HG03521 (cell line): ENCODE results near the gene KLHDC1.
"Not testable (repeated sequence)": the region's sequence is repeated elsewhere in the genome, so short reads cannot be mapped to it uniquely, and the experiment has no call there.

Source experiments
- ATAC-seq: cut with Tn5 transposase; IDR thresholded peaks from one replicate; pipeline ENCODE4 v1.9.1; 2021; ENCODE audit warnings: mild to moderate bottlenecking, moderate library complexity; ENCODE audit not compliant: unreplicated experiment

Gene KLHDC1

DNA sequence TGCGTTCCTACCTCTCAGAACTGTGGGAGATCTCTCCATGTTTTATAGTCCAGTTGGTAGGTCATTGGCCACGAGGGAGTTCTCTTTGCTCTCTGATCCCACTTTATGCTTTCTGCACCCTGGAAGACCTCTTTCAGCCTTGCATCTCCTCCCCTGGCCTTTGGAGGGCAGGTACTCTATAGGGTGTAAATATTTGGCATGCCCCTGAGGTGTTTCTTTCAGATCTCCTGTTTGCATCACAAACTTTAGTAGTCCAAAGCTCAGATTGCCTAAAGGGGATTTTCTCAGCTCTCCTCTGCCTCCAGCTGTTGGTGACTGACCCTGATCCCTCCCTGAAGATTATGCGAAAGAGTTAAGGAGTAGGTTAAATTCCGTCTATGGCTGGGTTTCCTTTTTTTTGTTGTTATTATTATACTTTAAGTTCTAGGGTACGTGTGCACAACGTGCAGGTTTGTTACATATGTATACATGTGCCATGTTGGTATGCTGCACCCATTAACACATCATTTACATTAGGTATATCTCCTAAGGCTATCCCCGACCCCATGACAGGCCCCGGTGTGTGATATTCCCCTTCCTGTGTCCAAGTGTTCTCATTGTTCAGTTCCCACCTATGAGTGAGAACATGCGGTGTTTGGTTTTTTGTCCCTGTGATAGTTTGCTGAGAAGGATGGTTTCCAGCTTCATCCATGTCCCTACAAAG lies 29.0 kb downstream of the KLHDC1 start:
- ATAC-seq = not testable (repeated sequence)

GRCh38 chr14:49727171-49727570 lies 34.3 kb downstream of the KLHDC1 start:
- ATAC-seq = no peak

DNA sequence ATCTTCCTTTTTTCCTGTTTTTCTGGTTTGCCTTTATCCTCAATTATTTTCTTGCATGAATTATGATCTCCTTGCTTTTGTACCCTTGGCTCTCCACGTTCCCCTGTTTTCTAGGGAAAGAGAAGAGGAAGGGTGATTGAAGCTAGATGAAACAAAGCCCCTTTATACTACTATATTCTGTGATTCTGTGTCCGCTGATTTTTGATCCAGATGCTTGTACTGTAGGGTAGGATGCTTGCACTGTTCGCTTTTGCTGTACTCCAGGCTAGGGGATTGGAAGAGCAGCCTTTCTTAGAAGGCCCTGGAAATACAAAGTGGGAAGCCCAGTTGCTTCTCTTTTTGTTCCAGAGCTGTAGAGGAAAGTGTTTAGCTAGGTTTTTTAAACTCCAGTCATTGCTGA lies 40.0 kb downstream of the KLHDC1 start:
- ATAC-seq = no peak

DNA sequence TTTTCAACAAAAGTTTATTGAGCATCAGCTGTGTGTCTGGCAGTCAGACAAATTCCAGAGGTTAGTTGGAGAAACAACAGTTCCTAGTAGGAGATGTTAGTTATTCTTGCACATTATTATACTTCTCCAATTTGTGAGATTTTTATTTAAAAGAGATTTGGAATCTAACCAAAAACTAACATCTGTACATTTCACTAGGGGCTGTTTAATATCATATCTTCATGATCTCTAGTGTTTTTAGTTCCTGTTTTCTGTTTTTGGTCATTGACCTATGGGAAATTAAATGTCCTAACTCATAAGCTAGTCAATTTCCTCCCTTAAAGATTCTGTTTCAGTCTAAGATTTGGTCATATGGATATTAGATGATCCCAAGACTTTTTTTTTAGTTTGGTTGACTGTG lies 40.9 kb downstream of the KLHDC1 start:
- ATAC-seq = no peak

DNA sequence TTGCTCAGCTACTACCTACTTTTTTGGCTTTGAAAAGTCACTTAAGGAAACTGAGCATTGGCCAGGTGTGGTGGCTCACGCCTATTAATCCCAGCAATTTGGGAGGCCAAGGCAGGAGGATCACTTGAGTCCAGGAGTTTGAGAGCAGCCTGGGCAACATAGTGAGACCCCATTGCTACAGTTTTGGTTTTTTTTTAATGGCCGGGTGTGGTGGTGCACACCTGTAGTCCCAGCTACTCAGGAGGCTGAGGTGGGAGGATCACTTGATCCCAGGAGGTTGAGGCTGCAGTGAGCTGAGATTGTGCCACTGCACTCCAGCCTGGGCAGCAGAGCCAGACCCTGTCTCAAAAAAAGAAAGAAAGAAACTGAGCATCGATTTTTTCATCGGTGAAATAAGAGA lies 42.7 kb downstream of the KLHDC1 start:
- ATAC-seq = not testable (repeated sequence)

DNA sequence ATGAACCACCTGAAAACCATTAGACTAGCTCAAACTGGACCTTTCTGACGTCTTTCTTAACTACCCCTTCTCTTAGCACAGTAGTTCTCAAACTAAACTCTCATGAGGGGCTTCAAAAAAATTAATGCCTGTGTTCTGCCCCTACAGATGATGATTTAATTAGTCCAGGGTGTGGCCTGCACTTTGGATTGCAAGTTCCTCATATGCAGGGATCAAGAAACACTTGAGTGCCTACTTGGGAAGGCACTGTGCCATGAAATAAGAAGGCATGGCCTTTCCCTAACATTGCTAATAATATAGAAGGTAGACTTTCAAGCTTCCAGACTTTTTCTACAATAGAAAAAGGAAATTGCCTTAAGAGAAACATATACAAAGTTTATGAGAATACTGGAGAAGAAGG lies 52.3 kb downstream of the KLHDC1 start:
- no peak for ATAC-seq

GRCh38 chr14:49746476-49746875 lies 53.6 kb downstream of the KLHDC1 start:
- ATAC-seq = not testable (repeated sequence)

DNA sequence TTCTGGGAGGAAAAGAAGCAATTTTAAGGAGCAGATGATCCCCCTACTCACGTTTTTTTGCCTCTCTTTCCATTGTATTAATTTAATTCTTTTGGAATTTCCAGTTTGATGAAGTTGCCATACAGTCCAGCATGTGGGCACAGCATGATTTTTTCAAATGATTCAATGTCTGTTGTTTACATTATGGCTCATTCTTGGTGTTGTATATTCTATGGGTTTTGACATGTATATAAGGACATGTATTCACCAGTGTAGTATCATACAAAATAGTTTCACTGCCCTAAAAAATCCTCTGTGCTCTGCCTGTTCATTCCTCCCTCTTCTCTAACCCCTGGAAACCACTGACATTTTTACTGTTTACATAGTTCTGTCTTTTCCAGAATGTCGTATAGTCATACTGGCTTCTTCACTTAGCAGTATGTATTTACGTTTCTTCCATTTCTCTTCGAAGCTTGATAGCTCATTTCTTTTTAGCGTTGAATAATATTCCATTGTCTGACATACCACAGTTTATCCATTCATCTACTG lies 61.7 kb downstream of the KLHDC1 start:
- no peak for ATAC-seq

GRCh38 chr14:49755378-49755777 lies 62.5 kb downstream of the KLHDC1 start:
- ATAC-seq = no peak

DNA sequence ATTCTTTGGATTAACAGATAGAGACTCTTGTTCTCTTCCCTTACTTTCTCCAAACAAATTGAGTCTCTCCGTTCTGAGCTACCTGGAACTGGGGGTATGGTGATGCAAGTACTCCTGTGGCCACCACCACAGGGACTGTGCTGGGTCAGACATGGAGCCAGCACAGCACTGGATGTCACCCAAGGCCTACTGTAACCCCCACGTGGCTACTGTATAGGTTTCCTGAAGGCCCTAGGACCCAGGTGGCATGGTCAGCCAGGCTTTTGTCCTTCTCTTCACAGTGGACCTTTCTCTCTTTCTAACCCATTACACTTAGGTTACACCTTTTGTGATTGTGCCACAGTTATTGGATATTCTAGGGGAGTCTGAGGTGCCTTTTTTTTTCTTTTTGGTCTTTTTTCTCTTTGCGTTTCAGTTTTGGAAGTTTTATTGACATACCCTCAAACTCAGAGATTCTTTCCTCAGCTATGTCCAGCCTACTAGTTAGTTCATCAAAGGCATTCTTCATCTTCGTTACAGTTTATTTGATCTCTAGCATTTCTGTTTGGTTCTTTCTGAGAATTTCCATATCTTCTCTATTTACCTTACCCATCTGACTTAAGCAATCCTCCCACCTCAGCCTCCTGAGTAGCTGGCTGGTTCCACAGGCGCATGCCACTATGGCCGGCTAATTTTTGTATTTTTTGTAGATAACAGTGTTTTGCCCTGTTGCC lies 69.1 kb downstream of the KLHDC1 start:
- no peak for ATAC-seq

DNA sequence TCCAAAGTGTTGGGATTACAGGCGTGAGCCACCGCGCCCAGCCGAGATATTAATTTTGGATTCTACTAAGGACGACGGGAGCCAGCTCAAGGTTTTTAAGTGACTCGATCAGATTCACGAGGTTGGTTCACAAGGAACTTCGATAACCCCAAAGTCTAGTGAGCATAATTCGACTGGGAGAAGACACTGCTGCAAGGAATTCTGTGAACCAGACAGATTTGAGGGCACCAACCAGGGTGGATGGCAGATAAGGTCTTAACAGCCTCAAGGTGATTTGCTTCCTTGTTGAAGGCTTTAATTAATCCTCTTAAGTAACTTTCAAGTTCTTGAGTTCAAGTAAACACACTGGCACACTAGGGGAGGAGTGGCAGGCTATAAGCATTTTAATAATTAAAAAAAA lies 73.9 kb downstream of the KLHDC1 start:
- ATAC-seq = no peak

DNA sequence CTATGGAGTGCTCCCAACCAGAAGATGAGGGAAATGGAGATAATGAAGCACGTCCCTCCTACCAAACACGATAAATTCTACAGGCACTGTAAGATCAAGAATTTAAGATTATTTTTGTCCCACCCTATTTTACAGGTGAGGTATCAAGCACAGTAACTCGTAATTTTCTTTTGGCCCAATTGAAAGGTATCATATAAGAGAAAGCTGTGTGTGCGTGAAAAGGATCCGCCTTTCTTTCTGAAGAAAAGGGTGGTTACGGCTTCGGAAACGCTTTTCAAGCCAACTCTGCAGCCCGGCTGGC lies 74.3 kb downstream of the KLHDC1 start:
- no peak for ATAC-seq

DNA sequence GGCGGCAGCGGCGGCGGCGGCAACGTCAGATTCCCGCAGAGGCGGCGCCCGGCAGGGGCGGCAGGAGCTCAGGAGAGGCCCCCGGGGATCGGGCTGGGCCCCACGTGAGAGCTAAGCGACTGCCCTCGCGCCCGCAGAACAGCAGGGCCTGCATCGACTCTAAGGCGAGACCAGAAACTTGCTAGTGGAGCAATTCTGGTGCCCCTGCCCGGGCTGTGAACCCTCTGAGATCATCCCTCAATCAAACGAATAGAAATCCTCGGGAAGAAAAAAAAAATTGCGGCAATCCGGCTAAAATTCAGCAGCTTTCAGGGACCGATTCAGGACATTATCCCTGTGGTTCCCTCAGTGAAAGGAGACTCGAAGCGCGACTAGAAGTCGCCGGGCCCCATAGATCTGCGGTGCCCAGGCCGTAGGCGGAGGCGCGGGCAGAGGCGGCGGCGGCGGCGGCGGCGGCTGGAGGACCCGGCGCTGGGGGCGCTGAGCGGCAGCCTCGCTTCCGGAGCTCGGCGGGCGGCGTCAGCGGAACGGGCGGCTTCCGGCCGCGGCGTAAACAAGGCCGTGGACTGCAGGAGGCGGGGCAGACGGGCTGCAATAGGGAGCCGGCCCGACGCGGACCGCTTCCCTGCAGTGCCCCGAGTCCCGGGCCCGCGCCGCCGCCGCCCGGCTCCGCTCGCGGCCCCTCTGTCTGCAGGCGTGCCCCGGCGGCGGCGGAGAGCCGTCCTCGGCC lies 74.8 kb downstream of the KLHDC1 start, which contains the start of gene KLHDC2:
Gene KLHDC2 (plus strand): TSS at position 583 of the 730 bp plus-strand sequence. CDS start 316 bp downstream, outside the sequence.
- peak; percentile 92 for ATAC-seq

DNA sequence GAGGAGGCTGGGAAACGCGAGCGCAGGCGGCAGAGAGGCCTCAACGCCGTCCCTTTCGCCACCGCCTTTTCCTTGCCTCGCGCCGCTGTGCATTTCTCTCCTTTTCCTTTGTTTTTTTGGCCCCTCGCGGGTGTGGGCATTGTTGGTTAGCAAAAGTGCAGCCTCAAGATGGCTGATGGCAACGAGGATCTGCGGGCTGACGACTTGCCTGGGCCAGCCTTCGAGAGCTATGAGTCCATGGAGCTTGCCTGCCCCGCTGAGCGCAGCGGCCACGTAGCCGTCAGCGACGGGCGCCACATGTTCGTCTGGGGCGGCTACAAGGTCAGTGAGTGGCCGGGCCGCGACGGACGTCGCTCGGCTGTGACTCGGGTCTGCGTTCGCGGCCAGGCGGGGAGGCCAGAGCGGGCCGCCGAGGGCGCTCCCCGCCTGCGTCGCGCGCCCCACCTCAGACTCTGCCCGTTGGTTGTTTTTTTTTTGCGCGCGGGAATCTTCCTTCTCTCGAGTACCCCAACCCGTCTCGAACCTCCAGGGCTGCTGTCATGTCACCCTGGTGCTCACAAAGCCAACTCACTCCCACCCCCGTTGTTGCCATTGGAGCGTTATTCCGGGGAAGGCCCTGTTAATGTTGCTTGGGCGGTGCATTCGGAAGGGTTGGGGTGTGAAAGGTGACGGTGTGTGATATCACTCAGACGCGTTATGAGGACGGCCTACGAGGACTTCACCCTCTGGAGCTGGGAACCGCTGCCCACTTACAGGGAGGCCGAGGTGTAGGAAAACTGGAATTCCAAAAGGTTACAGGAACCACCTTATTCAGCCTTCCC lies 75.6 kb downstream of the KLHDC1 start:
- peak; percentile 32 for ATAC-seq

GRCh38 chr14:49769171-49769570 lies 76.3 kb downstream of the KLHDC1 start:
- ATAC-seq = no peak

DNA sequence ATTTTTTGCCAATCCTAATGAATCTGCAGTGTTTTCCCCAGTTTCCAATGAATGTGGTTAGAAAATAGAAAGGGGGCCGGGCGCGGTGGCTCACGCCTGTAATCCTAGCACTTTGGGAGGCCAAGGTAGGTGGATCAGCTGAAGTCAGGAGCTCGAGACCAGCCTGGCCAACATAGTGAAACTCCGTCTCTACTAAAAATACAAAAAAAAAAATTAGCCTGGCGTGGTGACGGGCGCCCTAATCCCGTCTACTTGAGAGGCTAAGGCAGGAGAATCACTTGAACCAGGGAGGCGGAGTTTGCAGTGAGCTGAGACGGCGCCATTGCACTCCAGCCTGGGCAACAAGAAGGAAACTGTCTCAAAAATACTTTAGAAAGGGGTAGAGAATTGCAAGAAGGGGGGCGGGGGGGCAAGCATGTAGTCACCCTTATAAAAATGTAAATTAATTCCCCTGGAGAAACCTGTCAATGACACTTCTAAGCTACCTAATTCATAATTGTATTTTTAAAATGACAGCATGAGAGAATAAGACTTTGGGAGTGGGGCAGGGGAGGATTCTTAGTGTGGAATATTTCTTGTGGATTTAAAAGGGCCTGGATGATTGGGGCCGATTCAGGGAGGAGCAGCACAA lies 76.8 kb downstream of the KLHDC1 start:
- ATAC-seq = no peak

GRCh38 chr14:49770212-49770817 lies 77.4 kb downstream of the KLHDC1 start:
- ATAC-seq = no peak

DNA sequence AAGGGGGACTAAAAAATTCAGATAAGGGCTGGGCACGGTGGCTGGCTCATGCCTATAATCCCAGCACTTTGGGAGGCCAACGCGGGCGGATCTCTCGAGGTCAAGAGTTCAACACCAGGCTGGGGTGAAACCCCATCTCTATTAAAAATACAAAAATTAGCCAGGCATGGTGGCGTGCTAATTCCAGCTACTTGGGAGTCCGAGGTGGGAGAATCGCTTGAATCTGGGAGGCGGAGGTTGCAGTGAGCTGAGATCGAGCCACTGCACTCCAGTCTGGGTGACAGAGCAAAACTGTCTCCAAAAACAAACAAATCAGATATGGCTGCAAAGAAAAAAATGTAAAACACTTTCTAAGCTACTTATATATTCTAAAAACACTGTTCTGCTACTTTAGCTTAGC lies 78.8 kb downstream of the KLHDC1 start:
- ATAC-seq = not testable (repeated sequence)

DNA sequence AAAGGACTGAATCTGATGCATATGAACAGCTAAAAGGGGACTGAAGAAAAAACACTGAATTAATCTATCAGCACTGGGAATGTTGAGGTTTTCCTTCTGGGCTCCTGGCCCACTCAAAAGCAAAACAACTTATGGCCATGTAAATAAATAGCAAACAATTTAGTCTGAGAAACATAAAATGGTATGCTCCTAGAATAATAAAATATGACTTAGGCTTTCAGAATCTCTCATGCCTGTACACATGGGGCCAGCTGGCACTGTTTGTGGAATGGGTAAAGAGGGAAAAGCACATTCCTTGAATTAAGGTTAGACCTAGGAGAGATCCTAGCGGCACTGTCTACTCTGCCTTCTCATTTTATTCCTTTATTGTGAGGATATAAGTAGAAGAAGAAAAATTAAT lies 81.2 kb downstream of the KLHDC1 start:
- no peak for ATAC-seq

DNA sequence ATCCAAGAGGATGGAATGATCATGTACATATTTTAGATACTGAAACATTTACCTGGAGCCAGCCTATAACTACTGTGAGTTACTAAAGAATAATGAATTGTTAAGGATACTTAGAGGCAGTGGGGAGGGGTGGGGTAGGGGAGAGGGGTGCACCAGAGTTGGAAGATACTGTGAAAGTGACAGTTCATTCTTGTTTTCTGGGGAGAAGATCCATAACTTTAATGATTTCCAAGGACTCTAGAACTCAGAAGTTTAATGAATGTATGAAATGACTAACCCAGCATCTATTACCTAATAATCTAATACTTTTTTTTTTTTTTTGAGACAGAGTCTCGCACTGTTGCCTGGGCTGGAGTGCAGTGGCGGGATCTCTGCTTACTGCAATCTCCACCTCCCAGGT lies 85.5 kb downstream of the KLHDC1 start:
- ATAC-seq = no peak
